ENCODE data around the gene SPP1. TPM values are rescaled to one million over a fixed set of nuclear protein-coding genes. Genes with fewer than 3 reads are reported as not detected.

The SPP1 gene
- polyA plus RNA-seq, 2 donors: 0.59 to 1.6 TPM

GRCh38 chr4:88027611-88028608 is 52.4 kb downstream of the SPP1 start:
- no peaks in the 10 kb centered on the region for H3K27me3 ChIP-seq (ENCODE audit: control insufficient read depth in 1 of 2, insufficient read depth in 2 of 2, low read length in 2 of 2)
- 52 to 58% methylated on average over 4 of the region's 4 CpGs for WGBS, 2 donors
- no peak overlapping the region for H3K4me3 ChIP-seq (ENCODE audit: low read depth in 1 of 2, low read length in 2 of 2)
- no peaks in the 10 kb centered on the region for H3K9me3 ChIP-seq (ENCODE audit: control insufficient read depth in 2 of 2, insufficient read depth in 1 of 2, low read depth in 1 of 2, low read length in 1 of 2)
- no peaks in the 10 kb centered on the region for H3K36me3 ChIP-seq (ENCODE audit: control insufficient read depth in 2 of 2, insufficient read depth in 2 of 2, low read length in 1 of 2)
- no peak overlapping the region for H3K27ac ChIP-seq (ENCODE audit: low read depth in 2 of 2, low read length in 1 of 2)
- H3K4me1 ChIP-seq (ENCODE audit: control insufficient read depth in 2 of 2, insufficient read depth in 2 of 2, low read length in 1 of 2): no peaks in the 10 kb centered on the region

- WGBS, 2 donors: 77 to 80% methylated on average over 3 of the region's 3 CpGs
- Histone ChIP-seq H3K4me1 (ENCODE audit: control insufficient read depth in 2 of 2, insufficient read depth in 2 of 2, low read length in 1 of 2) (no peaks in the 10 kb centered on the region), H3K27ac (ENCODE audit: low read depth in 2 of 2, low read length in 1 of 2) (no peak overlapping the region), H3K4me3 (ENCODE audit: low read depth in 1 of 2, low read length in 2 of 2) (no peak overlapping the region), H3K9me3 (ENCODE audit: control insufficient read depth in 2 of 2, insufficient read depth in 1 of 2, low read depth in 1 of 2, low read length in 1 of 2) (no peaks in the 10 kb centered on the region), H3K27me3 (ENCODE audit: control insufficient read depth in 1 of 2, insufficient read depth in 2 of 2, low read length in 2 of 2) (no peaks in the 10 kb centered on the region), H3K36me3 (ENCODE audit: control insufficient read depth in 2 of 2, insufficient read depth in 2 of 2, low read length in 1 of 2) (no peaks in the 10 kb centered on the region)
Observed at GRCh38 chr4:88028946-88029345, 53.4 kb downstream of the SPP1 start.

GRCh38 chr4:88029556-88029955 is 54.0 kb downstream of the SPP1 start:
- no peaks in the 10 kb centered on the region for H3K4me1 ChIP-seq (ENCODE audit: control insufficient read depth in 2 of 2, insufficient read depth in 2 of 2, low read length in 1 of 2)
- 79 to 86% methylated on average over 3 of the region's 3 CpGs for WGBS, 2 donors
- H3K36me3 ChIP-seq (ENCODE audit: control insufficient read depth in 2 of 2, insufficient read depth in 2 of 2, low read length in 1 of 2): no peaks in the 10 kb centered on the region
- no peaks in the 10 kb centered on the region for H3K27me3 ChIP-seq (ENCODE audit: control insufficient read depth in 1 of 2, insufficient read depth in 2 of 2, low read length in 2 of 2)
- no peak overlapping the region for H3K4me3 ChIP-seq (ENCODE audit: low read depth in 1 of 2, low read length in 2 of 2)
- no peaks in the 10 kb centered on the region for H3K9me3 ChIP-seq (ENCODE audit: control insufficient read depth in 2 of 2, insufficient read depth in 1 of 2, low read depth in 1 of 2, low read length in 1 of 2)
- H3K27ac ChIP-seq (ENCODE audit: low read depth in 2 of 2, low read length in 1 of 2): no peak overlapping the region

GRCh38 chr4:88030565-88031310 is 55.2 kb downstream of the SPP1 start:
- Histone ChIP-seq H3K27ac (ENCODE audit: low read depth in 2 of 2, low read length in 1 of 2) (no peak overlapping the region), H3K4me3 (ENCODE audit: low read depth in 1 of 2, low read length in 2 of 2) (no peak overlapping the region), H3K9me3 (ENCODE audit: control insufficient read depth in 2 of 2, insufficient read depth in 1 of 2, low read depth in 1 of 2, low read length in 1 of 2) (no peaks in the 10 kb centered on the region), H3K36me3 (ENCODE audit: control insufficient read depth in 2 of 2, insufficient read depth in 2 of 2, low read length in 1 of 2) (no peaks in the 10 kb centered on the region), H3K4me1 (ENCODE audit: control insufficient read depth in 2 of 2, insufficient read depth in 2 of 2, low read length in 1 of 2) (no peaks in the 10 kb centered on the region), H3K27me3 (ENCODE audit: control insufficient read depth in 1 of 2, insufficient read depth in 2 of 2, low read length in 2 of 2) (no peaks in the 10 kb centered on the region)
- 83 to 85% methylated on average over 12 of the region's 12 CpGs for WGBS, 2 donors

Other genes with a start within 250 kb of the SPP1 start
- not detected for gene IBSP, start 176.2 kb upstream of the SPP1 start, polyA plus RNA-seq
- not detected for gene MEPE, start 142.7 kb upstream of the SPP1 start, polyA plus RNA-seq
- 1 to 10 TPM; 5.9 to 6.3 TPM for gene PKD2, start 31.9 kb downstream of the SPP1 start, polyA plus RNA-seq
- under 1 TPM; 0.39 to 0.81 TPM for gene ABCG2, start 182.9 kb downstream of the SPP1 start, polyA plus RNA-seq

All from esophagus (tissue), 2 donors.